Kidney epithelial cell (primary cell): Measurements from ENCODE around the gene SLC26A11. TPM values are rescaled to one million over a fixed set of nuclear protein-coding genes. Genes with fewer than 3 reads are reported as not detected.
"Not testable (repeated sequence)": the region's sequence is repeated elsewhere in the genome, so short reads cannot be mapped to it uniquely, and the experiment has no call there.

Experiments
- DNase-seq: peaks from one replicate; pipeline ENCODE4 v3.0.0-alpha.2; 2010; ENCODE audit warnings: low read depth
- H3K27me3 ChIP-seq: 2 replicates; pipeline ENCODE4 v1.6.0; 2011; ENCODE audit warnings: low read length; ENCODE audit not compliant: control insufficient read depth, insufficient read depth
- H3K36me3 ChIP-seq: 2 replicates; pipeline ENCODE4 v1.5.1; 2011; ENCODE audit warnings: low read length; ENCODE audit not compliant: control insufficient read depth, insufficient read depth
- H3K4me3 ChIP-seq: 2 replicates; pipeline ENCODE4 v1.5.1; 2011; ENCODE audit warnings: low read depth, mild to moderate bottlenecking, control low read depth, low read length
- total RNA-seq: library from RNA; depleted of rRNA; stranded (reverse); fragments of >200 nt; gene quantifications from 2 replicates; pipeline ENCODE4 v1.2.3, GENCODE V29; 2015
- TF ChIP-seq, protein P1 (sequence below): IDR thresholded peaks from 2 replicates; pipeline ENCODE4 v1.5.1; 2011; ENCODE audit warnings: mild to moderate bottlenecking, moderate library complexity, low read length, control low read depth, inconsistent platforms; ENCODE audit not compliant: insufficient read depth, poor library complexity, severe bottlenecking

The SLC26A11 gene
- total RNA-seq, 1 donor from 2014 or later = 19.1 TPM

DNA sequence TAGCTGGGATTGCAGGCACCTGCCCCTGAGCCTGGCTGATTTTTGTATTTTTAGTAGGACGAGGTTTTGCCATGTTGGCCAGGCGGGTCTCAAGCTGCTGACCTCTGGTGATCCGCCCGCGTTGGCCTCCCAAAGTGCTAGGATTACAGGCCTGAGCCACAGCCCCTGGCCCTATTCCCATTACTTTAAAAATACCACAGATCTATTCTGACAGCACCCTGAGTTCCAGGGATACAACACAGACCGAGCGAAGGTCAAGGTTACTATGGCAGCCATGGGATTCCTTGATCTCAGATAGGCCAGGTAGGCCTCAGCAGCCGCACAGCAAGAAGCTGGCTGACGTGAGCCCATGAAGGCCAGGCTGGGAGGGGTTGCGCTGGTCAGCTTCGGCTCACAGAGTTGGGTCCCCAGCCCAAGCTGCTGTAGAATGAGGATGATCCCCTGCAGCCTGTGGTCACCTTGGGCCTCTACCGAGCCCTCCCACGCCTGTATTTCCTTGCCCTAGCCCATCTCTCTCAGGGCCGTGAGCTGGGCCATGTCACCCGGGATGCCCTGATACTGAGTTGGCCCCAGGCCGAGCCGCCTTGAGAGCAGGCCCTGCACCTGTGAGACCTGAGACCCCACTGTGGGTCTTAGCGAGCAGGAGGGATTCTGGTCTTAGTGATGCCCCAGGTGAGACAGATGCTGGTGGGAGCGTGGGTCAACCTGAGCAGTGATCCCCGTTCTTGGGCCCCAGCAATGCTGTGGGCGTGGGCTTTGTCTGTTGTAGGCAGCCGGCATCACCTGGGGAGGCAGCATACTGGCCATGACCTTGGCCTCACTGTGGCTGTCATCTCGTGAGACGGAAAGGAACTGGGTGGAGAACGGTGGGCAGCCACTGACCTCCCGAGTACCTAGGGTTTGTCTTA, 23.6 kb downstream of the SLC26A11 start:
- DNase-seq = no peak
- TF ChIP-seq, protein P1, sequence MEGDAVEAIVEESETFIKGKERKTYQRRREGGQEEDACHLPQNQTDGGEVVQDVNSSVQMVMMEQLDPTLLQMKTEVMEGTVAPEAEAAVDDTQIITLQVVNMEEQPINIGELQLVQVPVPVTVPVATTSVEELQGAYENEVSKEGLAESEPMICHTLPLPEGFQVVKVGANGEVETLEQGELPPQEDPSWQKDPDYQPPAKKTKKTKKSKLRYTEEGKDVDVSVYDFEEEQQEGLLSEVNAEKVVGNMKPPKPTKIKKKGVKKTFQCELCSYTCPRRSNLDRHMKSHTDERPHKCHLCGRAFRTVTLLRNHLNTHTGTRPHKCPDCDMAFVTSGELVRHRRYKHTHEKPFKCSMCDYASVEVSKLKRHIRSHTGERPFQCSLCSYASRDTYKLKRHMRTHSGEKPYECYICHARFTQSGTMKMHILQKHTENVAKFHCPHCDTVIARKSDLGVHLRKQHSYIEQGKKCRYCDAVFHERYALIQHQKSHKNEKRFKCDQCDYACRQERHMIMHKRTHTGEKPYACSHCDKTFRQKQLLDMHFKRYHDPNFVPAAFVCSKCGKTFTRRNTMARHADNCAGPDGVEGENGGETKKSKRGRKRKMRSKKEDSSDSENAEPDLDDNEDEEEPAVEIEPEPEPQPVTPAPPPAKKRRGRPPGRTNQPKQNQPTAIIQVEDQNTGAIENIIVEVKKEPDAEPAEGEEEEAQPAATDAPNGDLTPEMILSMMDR = no peak
- H3K27me3 ChIP-seq = no peaks in the 10 kb centered on the region
- no peaks in the 10 kb centered on the region for H3K36me3 ChIP-seq
- H3K4me3 ChIP-seq = no peak overlapping the region

DNA sequence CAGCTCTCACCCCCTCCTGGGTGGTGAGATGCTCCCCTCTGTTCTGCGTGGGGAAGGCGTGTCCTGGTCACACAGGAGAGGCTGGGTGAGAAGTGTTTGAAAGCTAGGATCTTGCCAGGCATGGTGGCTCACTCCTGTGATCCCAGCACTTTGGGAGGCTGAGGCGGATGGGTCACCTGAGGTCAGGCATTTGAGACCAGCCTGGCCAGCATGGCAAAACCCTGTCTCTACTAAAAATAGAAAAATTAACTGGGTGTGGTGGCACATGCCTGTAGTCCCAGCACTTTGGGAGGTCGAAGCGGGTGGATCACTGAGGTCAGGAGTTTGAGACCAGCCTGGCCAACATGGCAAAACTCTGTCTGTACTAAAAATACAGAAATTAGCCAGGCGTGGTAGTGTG, 24.2 kb downstream of the SLC26A11 start:
- H3K36me3 ChIP-seq, H3K4me3 ChIP-seq, H3K27me3 ChIP-seq, DNase-seq: not testable (repeated sequence)

DNA sequence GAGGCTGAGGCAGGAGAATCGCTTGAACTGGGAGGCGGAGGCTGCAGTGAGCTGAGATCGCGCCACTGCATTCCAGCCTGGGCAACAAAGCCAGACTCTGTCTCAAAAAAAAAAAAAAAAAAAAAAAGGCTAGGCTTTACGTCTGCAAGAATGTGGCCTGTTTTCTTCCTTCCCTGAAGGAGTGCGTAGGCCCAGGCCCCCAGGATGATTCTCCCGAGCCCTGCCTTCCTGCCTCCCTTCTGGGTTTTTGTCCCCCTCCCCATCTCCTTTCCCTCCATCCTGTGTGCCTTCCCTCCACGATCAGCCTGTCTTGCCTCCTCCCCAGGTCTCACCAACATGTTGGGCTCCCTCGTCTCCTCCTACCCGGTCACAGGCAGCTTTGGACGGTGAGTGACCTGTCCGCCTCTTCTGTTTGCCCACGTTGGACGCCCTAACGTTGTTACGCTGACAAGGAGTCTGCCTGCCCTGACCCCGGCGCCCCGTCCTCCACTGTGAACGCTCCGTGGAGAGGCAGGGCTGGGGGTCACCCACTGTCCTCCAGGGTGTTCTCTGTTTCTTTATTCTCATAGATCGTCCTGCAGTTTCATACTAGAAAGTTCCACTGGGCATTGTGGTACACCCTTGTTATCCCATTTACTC, 24.8 kb downstream of the SLC26A11 start:
- TF ChIP-seq, protein P1 = no peak
- no peaks in the 10 kb centered on the region for H3K36me3 ChIP-seq
- H3K4me3 ChIP-seq = no peak overlapping the region
- no peak for DNase-seq
- H3K27me3 ChIP-seq = no peaks in the 10 kb centered on the region

DNA sequence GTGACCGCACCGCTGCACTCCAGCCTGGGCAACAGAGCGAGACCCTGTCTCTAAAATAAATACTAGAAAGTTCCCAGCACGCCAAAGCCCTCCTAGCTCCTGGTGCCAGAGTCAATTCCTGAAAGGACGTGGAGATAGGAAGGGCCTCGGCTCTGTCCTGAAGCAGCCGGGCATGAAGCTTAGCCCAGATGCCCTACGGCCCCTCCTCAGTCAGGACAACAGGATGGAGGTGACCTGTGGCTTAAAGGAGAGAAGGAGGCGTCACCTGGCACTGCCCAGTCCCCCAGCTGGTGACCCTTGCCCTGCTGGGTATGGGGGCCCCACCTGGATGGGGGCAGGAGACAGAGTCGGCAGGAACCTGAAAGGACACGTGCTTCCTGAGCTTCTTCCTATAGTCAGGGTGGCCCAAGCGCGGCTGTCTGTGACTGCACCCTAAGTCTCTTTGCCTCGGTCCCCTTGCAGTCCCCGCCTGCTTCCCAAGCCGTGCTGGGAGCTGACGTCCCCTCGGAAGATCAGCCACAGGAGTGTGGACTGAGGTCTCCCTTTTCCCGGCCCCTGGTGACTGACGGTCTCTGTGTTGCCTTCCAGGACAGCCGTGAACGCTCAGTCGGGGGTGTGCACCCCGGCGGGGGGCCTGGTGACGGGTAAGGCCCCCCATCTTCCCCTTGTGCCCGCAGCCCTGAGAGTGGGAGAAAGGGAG, 25.5 kb downstream of the SLC26A11 start:
- Histone ChIP-seq H3K4me3 (no peak overlapping the region), H3K27me3 (no peaks in the 10 kb centered on the region), H3K36me3 (no peaks in the 10 kb centered on the region)
- no peak for DNase-seq
- TF ChIP-seq, protein P1 = no peak

DNA sequence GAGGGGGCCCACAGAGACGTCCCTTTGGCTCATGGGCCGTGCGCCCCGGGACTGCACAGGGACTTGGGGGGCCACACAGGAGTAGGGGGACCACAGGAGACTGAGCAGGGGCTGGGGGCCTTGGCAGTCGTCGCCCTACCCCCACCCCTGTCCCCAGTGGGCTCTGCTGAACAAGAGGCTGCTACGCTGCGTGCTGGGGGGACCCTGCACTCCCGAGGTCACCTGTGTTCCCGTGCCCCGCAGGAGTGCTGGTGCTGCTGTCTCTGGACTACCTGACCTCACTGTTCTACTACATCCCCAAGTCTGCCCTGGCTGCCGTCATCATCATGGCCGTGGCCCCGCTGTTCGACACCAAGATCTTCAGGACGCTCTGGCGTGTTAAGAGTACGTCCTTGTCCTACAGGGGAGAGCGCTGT, 26.0 kb downstream of the SLC26A11 start:
- Histone ChIP-seq H3K36me3 (no peaks in the 10 kb centered on the region), H3K27me3 (no peaks in the 10 kb centered on the region), H3K4me3 (no peak overlapping the region)
- DNase-seq = no peak
- TF ChIP-seq, protein P1 = no peak

DNA sequence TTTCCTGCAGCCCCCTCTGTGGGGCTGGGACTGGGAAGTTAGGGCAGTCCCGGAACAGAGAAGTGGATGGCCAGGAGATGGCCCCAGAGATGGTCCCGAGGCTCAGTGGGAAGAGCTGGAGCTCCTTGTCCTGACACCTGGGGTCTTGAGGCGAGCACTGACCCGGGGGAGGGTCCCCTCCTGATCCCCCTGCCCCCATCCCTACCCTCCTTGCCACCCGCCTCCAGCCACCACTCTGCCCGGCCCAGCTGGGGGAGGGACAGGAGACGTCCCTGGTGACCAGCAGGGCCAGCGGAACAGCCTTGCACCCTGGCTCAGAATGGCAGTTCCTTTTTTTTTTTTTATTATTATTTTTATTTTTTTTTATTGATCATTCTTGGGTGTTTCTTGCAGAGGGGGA, 26.5 kb downstream of the SLC26A11 start:
- H3K36me3 ChIP-seq = no peaks in the 10 kb centered on the region
- no peaks in the 10 kb centered on the region for H3K27me3 ChIP-seq
- no peak overlapping the region for H3K4me3 ChIP-seq
- no peak for DNase-seq
- TF ChIP-seq, protein P1 = no peak
